A673 (cell line): ENCODE results near the gene WFDC10B.
"Not testable (repeated sequence)": the region's sequence is repeated elsewhere in the genome, so short reads cannot be mapped to it uniquely, and the experiment has no call there.

Source experiments
- CTCF ChIP-seq: fragments of 300-800, 200-600 bp; sonication (generic); conservative IDR thresholded peaks from 2 replicates; pipeline ENCODE4 v1.5.1; 2017; ENCODE audit warnings: low read depth, mild to moderate bottlenecking, antibody characterized with exemption, low read length, moderate library complexity, mixed read lengths
- EZH2 ChIP-seq: fragments of 200-600 bp; sonication (generic); IDR thresholded peaks from 2 replicates; pipeline ENCODE4 v1.6.1; 2017; ENCODE audit warnings: borderline replicate concordance, low read depth, mild to moderate bottlenecking, mixed read lengths, antibody characterized with exemption, low read length; ENCODE audit not compliant: poor library complexity, severe bottlenecking

GRCh38 chr20:45693346-45693745 lies 11.5 kb downstream of the WFDC10B start:
- not testable (repeated sequence) for TF ChIP-seq CTCF, EZH2
